Tibial nerve (tissue), 4 donors: ENCODE data around the gene CNKSR2. TPM values are rescaled to one million over a fixed set of nuclear protein-coding genes. Genes with fewer than 3 reads are reported as not detected.

ENCODE experiments used
- DNase-seq, 2 donors: peaks; one replicate each; pipeline ENCODE4 v3.0.0-alpha.2; 2019; ENCODE audit warnings: low spot score in 2 of 2
- H3K27ac ChIP-seq, 4 donors: fragments of 200-600 bp; sonication (generic) in 3 of 4; one replicate each; pipeline ENCODE4 v1.5.1; 2017 to 2019; ENCODE audit warnings: mild to moderate bottlenecking in 1 of 4
- H3K27me3 ChIP-seq, 2 donors: fragments of 200-600 bp; sonication (generic) in 1 of 2; one replicate each; pipeline versions ENCODE4 v1.5.1 to v1.6.0; 2017 to 2019
- H3K36me3 ChIP-seq, 3 donors: fragments of 200-600 bp; sonication (generic); one replicate each; pipeline ENCODE4 v1.5.1; 2018 to 2019
- H3K4me1 ChIP-seq, 4 donors: fragments of 200-600 bp; sonication (generic) in 3 of 4; one replicate each; pipeline ENCODE4 v1.5.1; 2017 to 2019
- H3K4me3 ChIP-seq, 4 donors: fragments of 200-600 bp; sonication (generic) in 3 of 4; one replicate each; pipeline ENCODE4 v1.5.1; 2017 to 2019; ENCODE audit warnings: mild to moderate bottlenecking in 1 of 4, moderate library complexity in 1 of 4
- H3K9me3 ChIP-seq, 4 donors: fragments of 200-600 bp; sonication (generic) in 3 of 4; one replicate each; pipeline ENCODE4 v1.5.1; 2017 to 2019
- CTCF ChIP-seq, 5 experiments: fragments of 200-600 bp in 3 of 5; fragments of 450-650 bp in 2 of 5; sonication (generic) in 3 of 5; IDR thresholded peaks; one replicate each; pipeline ENCODE4 v1.5.1; 2016 to 2019; ENCODE audit warnings: antibody characterized with exemption in 5 of 5, mild to moderate bottlenecking in 3 of 5, moderate library complexity in 2 of 5
- EP300 ChIP-seq, 2 donors: sonication (generic); formaldehyde crosslinking; IDR thresholded peaks; one replicate each; pipeline ENCODE4 v1.6.1; 2017; ENCODE audit warnings: antibody characterized with exemption in 2 of 2, mild to moderate bottlenecking in 1 of 2
- POLR2A ChIP-seq, 2 donors: fragments of 450-650 bp; IDR thresholded peaks; one replicate each; pipeline ENCODE4 v1.6.1; 2017; ENCODE audit warnings: antibody characterized with exemption in 2 of 2, mild to moderate bottlenecking in 2 of 2, moderate library complexity in 2 of 2
- WGBS, 2 donors: methylation state at CpG; one replicate each; pipeline ENCODE4 v1.1.5; 2018; 5-methylcytosine and 5-hydroxymethylcytosine counted together
- total RNA-seq, 4 donors: library from RNA; depleted of rRNA; stranded (reverse); fragments of >200 nt; gene quantifications; one replicate each; pipeline ENCODE4 v1.1.0, GENCODE V29; 2016

CNKSR2 gene
- total RNA-seq, 4 donors from 2014 or later = 28.8 to 98.3 (median 56.5) TPM

GRCh38 chrX:21398426-21398825, 24.2 kb downstream of the CNKSR2 start:
- H3K9me3 ChIP-seq = no peaks in the 10 kb centered on the region

GRCh38 chrX:21400408-21401121, 26.3 kb downstream of the CNKSR2 start:
- H3K27me3 ChIP-seq = no peaks in the 10 kb centered on the region
- no peak for DNase-seq
- H3K4me1 ChIP-seq = no peaks in the 10 kb centered on the region
- WGBS, 2 donors = 46 to 78% methylated on average over 1 of the region's 1 CpG
- TF ChIP-seq EP300 (IDR thresholded peaks at IDR 0.05) = no peak
- no peak for TF ChIP-seq POLR2A (IDR thresholded peaks at IDR 0.05)
- no peak for TF ChIP-seq CTCF (IDR thresholded peaks at IDR 0.05)
- H3K4me3 ChIP-seq = no peak overlapping the region
- no peaks in the 10 kb centered on the region for H3K36me3 ChIP-seq
- H3K9me3 ChIP-seq = no peaks in the 10 kb centered on the region
- H3K27ac ChIP-seq = no peak overlapping the region

More at GRCh38 chrX:21398426-21398825, 24.2 kb downstream of the CNKSR2 start:
- WGBS, 2 donors = 77 to 94% methylated on average over 3 of the region's 3 CpGs
- TF ChIP-seq POLR2A (IDR thresholded peaks at IDR 0.05) (no peak), EP300 (IDR thresholded peaks at IDR 0.05) (no peak), CTCF (IDR thresholded peaks at IDR 0.05) (no peak)
- Histone ChIP-seq H3K4me1 (no peaks in the 10 kb centered on the region), H3K36me3 (no peaks in the 10 kb centered on the region), H3K27ac (no peak overlapping the region), H3K4me3 (no peak overlapping the region), H3K27me3 (no peaks in the 10 kb centered on the region)
- DNase-seq = no peak

- Histone ChIP-seq H3K4me3 (no peak overlapping the region), H3K27ac (no peak overlapping the region), H3K36me3 (no peaks in the 10 kb centered on the region), H3K27me3 (no peaks in the 10 kb centered on the region), H3K4me1 (no peaks in the 10 kb centered on the region), H3K9me3 (no peaks in the 10 kb centered on the region)
- WGBS, 2 donors = 36 to 47% methylated on average over 2 of the region's 2 CpGs
- no peak for TF ChIP-seq CTCF (IDR thresholded peaks at IDR 0.05)
- no peak for TF ChIP-seq EP300 (IDR thresholded peaks at IDR 0.05)
- TF ChIP-seq POLR2A (IDR thresholded peaks at IDR 0.05) = no peak
- no peak for DNase-seq
Observed at GRCh38 chrX:21408307-21408706, 34.1 kb downstream of the CNKSR2 start.

- TF ChIP-seq EP300 (IDR thresholded peaks at IDR 0.05) (no peak), CTCF (IDR thresholded peaks at IDR 0.05) (no peak), POLR2A (IDR thresholded peaks at IDR 0.05) (no peak)
- no peak for DNase-seq
- no peak overlapping the region for H3K4me3 ChIP-seq
- peaks cover 0 to 3% of the 10 kb centered on the region in 2 donors for H3K27me3 ChIP-seq
- no peaks in the 10 kb centered on the region for H3K4me1 ChIP-seq
- no peak overlapping the region for H3K27ac ChIP-seq
- no peaks in the 10 kb centered on the region for H3K9me3 ChIP-seq
- 43 to 56% methylated on average over 1 of the region's 1 CpG for WGBS, 2 donors
- no peaks in the 10 kb centered on the region for H3K36me3 ChIP-seq
Observed at GRCh38 chrX:21408788-21409187, 34.6 kb downstream of the CNKSR2 start.

- Histone ChIP-seq H3K9me3 (no peaks in the 10 kb centered on the region), H3K36me3 (no peaks in the 10 kb centered on the region), H3K4me1 (no peaks in the 10 kb centered on the region), H3K27me3 (peaks cover 0 to 3% of the 10 kb centered on the region in 2 donors), H3K27ac (no peak overlapping the region), H3K4me3 (no peak overlapping the region)
- no peak for DNase-seq
- 31 to 34% methylated on average over 3 of the region's 3 CpGs for WGBS, 2 donors
- TF ChIP-seq CTCF (IDR thresholded peaks at IDR 0.05) (no peak), POLR2A (IDR thresholded peaks at IDR 0.05) (no peak), EP300 (IDR thresholded peaks at IDR 0.05) (no peak)
Observed at GRCh38 chrX:21412029-21412428, 37.8 kb downstream of the CNKSR2 start.
